Measurements from ENCODE around the gene CLPX.
"Not testable (repeated sequence)": the region's sequence is repeated elsewhere in the genome, so short reads cannot be mapped to it uniquely, and the experiment has no call there.

The CLPX gene

GRCh38 chr15:65184868-65185717 lies at the start of gene CLPX:
Gene CLPX, minus strand, starts transcription at chr15:65185342. Its CDS starts 189 bp downstream, at chr15:65185153.
- H3K4me3 ChIP-seq (ENCODE audit: low read depth, low read length) = peak within 1 kb of the TSS; percentile 93
- peak; percentile 71 for DNase-seq (ENCODE audit: low read depth)

GRCh38 chr15:65233696-65234095 lies 48.6 kb upstream of the CLPX start:
- DNase-seq (ENCODE audit: low read depth) = no peak
- H3K4me3 ChIP-seq (ENCODE audit: low read depth, low read length) = no peak overlapping the region

- no peak overlapping the region for H3K4me3 ChIP-seq (ENCODE audit: low read depth, low read length)
- DNase-seq (ENCODE audit: low read depth) = no peak
Measured at GRCh38 chr15:65232520-65232919, 47.4 kb upstream of the CLPX start.

- no peak for DNase-seq (ENCODE audit: low read depth)
- H3K4me3 ChIP-seq (ENCODE audit: low read depth, low read length) = no peak overlapping the region
Measured at GRCh38 chr15:65231306-65231705, 46.2 kb upstream of the CLPX start.

GRCh38 chr15:65226901-65227300 lies 41.8 kb upstream of the CLPX start:
- not testable (repeated sequence) for H3K4me3 ChIP-seq (ENCODE audit: low read depth, low read length); DNase-seq (ENCODE audit: low read depth)

GRCh38 chr15:65226221-65226620 lies 41.1 kb upstream of the CLPX start:
- no peak overlapping the region for H3K4me3 ChIP-seq (ENCODE audit: low read depth, low read length)
- DNase-seq (ENCODE audit: low read depth) = no peak

GRCh38 chr15:65223996-65224395 lies 38.9 kb upstream of the CLPX start:
- DNase-seq (ENCODE audit: low read depth) = no peak
- H3K4me3 ChIP-seq (ENCODE audit: low read depth, low read length) = no peak overlapping the region

- DNase-seq (ENCODE audit: low read depth) = no peak
- H3K4me3 ChIP-seq (ENCODE audit: low read depth, low read length) = no peak overlapping the region
Measured at GRCh38 chr15:65222891-65223290, 37.7 kb upstream of the CLPX start.

- DNase-seq (ENCODE audit: low read depth) = no peak
- H3K4me3 ChIP-seq (ENCODE audit: low read depth, low read length) = no peak overlapping the region
Measured at GRCh38 chr15:65221697-65222096, 36.6 kb upstream of the CLPX start.

- DNase-seq (ENCODE audit: low read depth) = no peak
- H3K4me3 ChIP-seq (ENCODE audit: low read depth, low read length) = no peak overlapping the region
Measured at GRCh38 chr15:65219137-65219536, 34.0 kb upstream of the CLPX start.

GRCh38 chr15:65217526-65218482 lies 32.7 kb upstream of the CLPX start:
- H3K4me3 ChIP-seq (ENCODE audit: low read depth, low read length) = no peak overlapping the region
- DNase-seq (ENCODE audit: low read depth) = no peak

- H3K4me3 ChIP-seq (ENCODE audit: low read depth, low read length) = no peak overlapping the region
- no peak for DNase-seq (ENCODE audit: low read depth)
Measured at GRCh38 chr15:65215496-65215895, 30.4 kb upstream of the CLPX start.

GRCh38 chr15:65214010-65214409 lies 28.9 kb upstream of the CLPX start:
- H3K4me3 ChIP-seq (ENCODE audit: low read depth, low read length) = no peak overlapping the region
- DNase-seq (ENCODE audit: low read depth) = no peak

- H3K4me3 ChIP-seq (ENCODE audit: low read depth, low read length) = no peak overlapping the region
- DNase-seq (ENCODE audit: low read depth) = no peak
Measured at GRCh38 chr15:65213241-65213640, 28.1 kb upstream of the CLPX start.

- no peak for DNase-seq (ENCODE audit: low read depth)
Measured at GRCh38 chr15:65212097-65212496, 27.0 kb upstream of the CLPX start.

GRCh38 chr15:65211482-65211982 lies 26.4 kb upstream of the CLPX start:
- no peak overlapping the region for H3K4me3 ChIP-seq (ENCODE audit: low read depth, low read length)
- DNase-seq (ENCODE audit: low read depth) = peak; percentile 46

More at GRCh38 chr15:65212097-65212496, 27.0 kb upstream of the CLPX start:
- H3K4me3 ChIP-seq (ENCODE audit: low read depth, low read length) = no peak overlapping the region

GRCh38 chr15:65210770-65211481 lies 25.8 kb upstream of the CLPX start, which contains the start of gene CILP:
Gene CILP, minus strand, starts transcription at chr15:65211473. Its CDS starts 1,718 bp downstream, at chr15:65209755.
- no peak for DNase-seq (ENCODE audit: low read depth)
- H3K4me3 ChIP-seq (ENCODE audit: low read depth, low read length) = no peak within 1 kb of the TSS

GRCh38 chr15:65209701-65210643 lies 24.8 kb upstream of the CLPX start:
- H3K4me3 ChIP-seq (ENCODE audit: low read depth, low read length) = no peak overlapping the region
- DNase-seq (ENCODE audit: low read depth) = peak; percentile 12

All from skeletal muscle cell (primary cell).